H1 (cell line): ENCODE measurements around the gene SYN1. TPM values are rescaled to one million over a fixed set of nuclear protein-coding genes. Genes with fewer than 3 reads are reported as not detected.

Experiments used
- CTCF ChIA-PET: fragments of 300-600 bp; sonication (Branson Sonifier 250); formaldehyde crosslinking; loops from one replicate; lab custom pipeline; 2021; ENCODE audit not compliant: partially characterized antibody; lab: Charles Lee
- POLR2A ChIA-PET: fragments of 300-600 bp; sonication (Branson Sonifier 250); formaldehyde crosslinking; loops from one replicate; lab custom pipeline; 2021; ENCODE audit warnings: inconsistent platforms; ENCODE audit not compliant: partially characterized antibody; lab: Charles Lee
- DNase-seq, 2 experiments: peaks; one replicate each; pipeline versions ENCODE4 v3.0.0 to v3.0.0-alpha.2; 2010 to 2022; ENCODE audit warnings: low spot score in 2 of 2, low read depth in 1 of 2, mixed read lengths in 1 of 2
- FAIRE-seq: peaks from 2 replicates; lab custom pipeline; 2011; peaks lifted over from hg19 to GRCh38; lab: Jason Lieb, UNC
- H2AFZ ChIP-seq: 2 replicates; pipeline ENCODE4 v1.8.1; 2012; ENCODE audit warnings: low read length, inconsistent platforms
- H2AK5ac ChIP-seq: 2 replicates; pipeline ENCODE4 v1.6.1; 2013; ENCODE audit warnings: low read depth, low read length
- H2BK120ac ChIP-seq: replicated peaks from 2 replicates; pipeline ENCODE3; 2013; ENCODE audit warnings: low read depth, low read length, inconsistent platforms
- H2BK12ac ChIP-seq: 2 replicates; pipeline ENCODE4 v1.6.1; 2013; ENCODE audit warnings: low read depth, low read length
- H2BK15ac ChIP-seq: 2 replicates; pipeline ENCODE4 v1.6.1; 2013; ENCODE audit warnings: low read length
- H2BK20ac ChIP-seq: 2 replicates; pipeline ENCODE4 v1.6.1; 2013; ENCODE audit warnings: low read length
- H2BK5ac ChIP-seq: 2 replicates; pipeline ENCODE4 v1.6.1; 2013; ENCODE audit warnings: low read depth, low read length
- H3K14ac ChIP-seq: 2 replicates; pipeline ENCODE4 v1.6.1; 2013; ENCODE audit warnings: inconsistent platforms; ENCODE audit not compliant: insufficient read length
- H3K18ac ChIP-seq: 2 replicates; pipeline ENCODE4 v1.6.1; 2013; ENCODE audit warnings: low read length; ENCODE audit errors: extremely low read depth
- H3K23ac ChIP-seq: 2 replicates; pipeline ENCODE4 v1.6.1; 2013; ENCODE audit warnings: inconsistent platforms; ENCODE audit not compliant: insufficient read length
- H3K23me2 ChIP-seq: 2 replicates; pipeline ENCODE4 v1.6.1; 2013; ENCODE audit warnings: low read depth, low read length
- H3K27ac ChIP-seq: 2 replicates; pipeline ENCODE4 v1.6.1; 2011; ENCODE audit warnings: low read depth, low read length, inconsistent platforms
- H3K27me3 ChIP-seq, 4 experiments: replicated peaks in 1 of 4; 1 replicate in 1 of 4; 2 replicates in 3 of 4; pipeline versions ENCODE4 v1.6.1 to v1.8.1; 2011 to 2013; ENCODE audit warnings: low read length in 3 of 4, mild to moderate bottlenecking in 3 of 4, inconsistent platforms in 2 of 4, mixed read lengths in 2 of 4, moderate library complexity in 1 of 4; ENCODE audit not compliant: control insufficient read depth in 3 of 4, insufficient read depth in 3 of 4; ENCODE audit errors: extremely low read depth in 1 of 4
- H3K36me3 ChIP-seq, 4 experiments: 2 replicates each; pipeline versions ENCODE4 v1.6.1 to v1.8.1; 2011 to 2013; ENCODE audit warnings: mild to moderate bottlenecking in 4 of 4, low read length in 3 of 4, moderate library complexity in 2 of 4, control low read depth in 1 of 4, inconsistent platforms in 1 of 4; ENCODE audit not compliant: insufficient read depth in 4 of 4, control insufficient read depth in 2 of 4
- H3K4ac ChIP-seq: replicated peaks from 2 replicates; pipeline ENCODE3; 2013; ENCODE audit warnings: low read length, low read depth, mixed read lengths, inconsistent platforms; ENCODE audit not compliant: insufficient read length
- H3K4me1 ChIP-seq, 4 experiments: replicated peaks in 1 of 4; 1 replicate in 1 of 4; 2 replicates in 3 of 4; pipeline versions ENCODE4 v1.6.1 to v1.8.1; 2011 to 2013; ENCODE audit warnings: low read length in 3 of 4, inconsistent platforms in 2 of 4, mixed read lengths in 1 of 4; ENCODE audit not compliant: insufficient read depth in 4 of 4, control insufficient read depth in 3 of 4
- H3K4me2 ChIP-seq, 2 experiments: 2 replicates each; pipeline versions ENCODE4 v1.6.1 to v1.8.1; 2011 to 2013; ENCODE audit warnings: low read depth in 2 of 2, low read length in 2 of 2, control low read depth in 1 of 2, inconsistent platforms in 1 of 2, mild to moderate bottlenecking in 1 of 2; ENCODE audit not compliant: insufficient read depth in 1 of 2
- H3K4me3 ChIP-seq, 4 experiments: fragments of 200-600, 300-600 bp in 1 of 4; sonication (generic), shearing (Covaris generic), sonication (Bioruptor Twin) in 1 of 4; 2 replicates each; pipeline versions ENCODE4 v1.5.1 to v1.8.1; 2011 to 2016; ENCODE audit warnings: low read length in 4 of 4, low read depth in 3 of 4, control low read depth in 2 of 4, inconsistent platforms in 2 of 4, mild to moderate bottlenecking in 2 of 4, mixed read lengths in 1 of 4, moderate library complexity in 1 of 4; ENCODE audit not compliant: insufficient read depth in 2 of 4; ENCODE audit errors: extremely low read depth in 1 of 4
- H3K56ac ChIP-seq: replicated peaks from 2 replicates; pipeline ENCODE3; 2013; ENCODE audit warnings: low read depth, mild to moderate bottlenecking, mixed read lengths, low read length, inconsistent platforms; ENCODE audit not compliant: insufficient read length
- H3K79me1 ChIP-seq: 2 replicates; pipeline ENCODE4 v1.6.1; 2013; ENCODE audit warnings: low read depth, low read length, control low read depth
- H3K79me2 ChIP-seq, 2 experiments: 2 replicates each; pipeline versions ENCODE4 v1.6.1 to v1.8.1; 2012 to 2013; ENCODE audit warnings: low read length in 2 of 2, mild to moderate bottlenecking in 2 of 2, inconsistent platforms in 1 of 2; ENCODE audit not compliant: insufficient read depth in 2 of 2, control insufficient read depth in 1 of 2
- H3K9ac ChIP-seq, 4 experiments: replicated peaks in 1 of 4; 1 replicate in 1 of 4; 2 replicates in 3 of 4; pipeline versions ENCODE4 v1.6.1 to v1.8.1; 2011 to 2013; ENCODE audit warnings: low read depth in 3 of 4, low read length in 3 of 4, control low read depth in 2 of 4, mild to moderate bottlenecking in 2 of 4, moderate library complexity in 2 of 4, inconsistent platforms in 1 of 4; ENCODE audit errors: extremely low read depth in 1 of 4
- H3K9me3 ChIP-seq, 2 experiments: 2 replicates each; pipeline versions ENCODE4 v1.6.1 to v1.8.1; 2012 to 2013; ENCODE audit warnings: mild to moderate bottlenecking in 2 of 2, moderate library complexity in 2 of 2, control low read depth in 1 of 2, inconsistent platforms in 1 of 2, low read depth in 1 of 2, low read length in 1 of 2, mixed read lengths in 1 of 2; ENCODE audit not compliant: insufficient read depth in 2 of 2
- H4K20me1 ChIP-seq, 2 experiments: replicated peaks in 1 of 2; 2 replicates each; pipeline versions ENCODE3 to v1.8.1; 2011 to 2013; ENCODE audit warnings: inconsistent platforms in 2 of 2, low read length in 2 of 2, mild to moderate bottlenecking in 1 of 2; ENCODE audit not compliant: insufficient read depth in 2 of 2, control insufficient read depth in 1 of 2
- H4K5ac ChIP-seq: 2 replicates; pipeline ENCODE4 v1.6.1; 2013; ENCODE audit warnings: low read length, low read depth, mixed read lengths, inconsistent platforms; ENCODE audit not compliant: insufficient read length
- H4K8ac ChIP-seq: 2 replicates; pipeline ENCODE4 v1.8.0; 2013; ENCODE audit warnings: mild to moderate bottlenecking, moderate library complexity, low read length, inconsistent platforms; ENCODE audit not compliant: insufficient read depth; ENCODE audit errors: extremely low read depth
- H4K91ac ChIP-seq: replicated peaks from 2 replicates; pipeline ENCODE3; 2013; ENCODE audit warnings: low read length, mixed read lengths, inconsistent platforms; ENCODE audit not compliant: insufficient read length
- polyA plus RNA-seq, 7 experiments: library from polyadenylated mRNA; depleted of rRNA in 3 of 7; stranded (reverse) in 5 of 7; unstranded in 2 of 7; fragments of >200 nt in 5 of 7; fragments of 200-250 nt in 2 of 7; gene quantifications; 1 replicate in 5 of 7; 2 replicates in 1 of 7; 4 replicates in 1 of 7; pipeline versions ENCODE4 v1.2.1 to v1.2.3, GENCODE V29; 2011 to 2013; ENCODE audit warnings: missing spikeins in 2 of 7, mixed read lengths in 2 of 7
- total RNA-seq: library from RNA; stranded (reverse); fragmentation: NEBNext Ultra II Directional; extraction: Animal tissue kit (Norgen Biotek cat#: 25700); gene quantifications from 2 replicates; pipeline ENCODE4 v1.2.1, GENCODE V29; 2021
- TF ChIP-seq, protein P1 (sequence below): fragments of 300-600 bp; sonication (generic); IDR thresholded peaks from 2 replicates; pipeline ENCODE4 v1.7.1; 2012; ENCODE audit warnings: low read length, moderate library complexity, mild to moderate bottlenecking, inconsistent platforms; ENCODE audit not compliant: insufficient replicate concordance

Gene SYN1
- total and polyA plus RNA-seq, 2 of the 8 experiments (the other 6 are each of a cell fraction or from before 2014, with no cell fraction given) = 2.1 to 14.1 TPM

DNA sequence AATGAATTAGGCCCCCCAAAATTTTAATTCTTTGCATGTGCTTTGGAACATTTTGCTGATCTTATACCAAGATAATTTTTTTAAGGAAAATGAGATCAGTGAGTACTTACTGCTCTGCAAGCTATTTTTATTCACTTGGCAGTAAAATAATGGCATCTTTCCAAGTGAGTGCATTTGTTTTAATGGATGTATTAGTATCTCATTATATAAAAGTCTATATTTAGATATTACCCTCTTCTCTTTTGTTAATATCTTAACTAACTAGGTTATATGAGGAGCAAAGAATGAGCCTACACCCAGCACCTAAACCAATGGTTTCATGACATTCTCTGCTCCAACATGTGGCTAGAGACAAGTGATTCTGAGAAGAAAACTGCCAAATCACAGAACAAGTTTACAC is 79.8 kb downstream of the SYN1 start:
- Histone ChIP-seq H2AK5ac (no peak overlapping the region), H2BK15ac (no peak overlapping the region), H3K14ac (no peak overlapping the region), H3K23ac (no peak overlapping the region), H3K9ac (no peak overlapping the region), H4K5ac (no peak overlapping the region), H3K23me2 (no peaks in the 10 kb centered on the region), H3K27ac (no peak overlapping the region), H4K91ac (no peak overlapping the region), H3K4me1 (no peaks in the 10 kb centered on the region), H3K4ac (no peak overlapping the region), H3K27me3 (no peaks in the 10 kb centered on the region), H3K9me3 (no peaks in the 10 kb centered on the region), H4K8ac (no peak overlapping the region), H3K79me1 (no peaks in the 10 kb centered on the region), H2AFZ (no peak overlapping the region), H3K4me2 (no peak overlapping the region), H3K79me2 (no peaks in the 10 kb centered on the region), H2BK5ac (no peak overlapping the region), H2BK20ac (no peak overlapping the region), H3K56ac (no peak overlapping the region), H3K18ac (no peak overlapping the region), H2BK120ac (no peak overlapping the region), H4K20me1 (no peaks in the 10 kb centered on the region), H2BK12ac (no peak overlapping the region), H3K36me3 (no peaks in the 10 kb centered on the region), H3K4me3 (no peak overlapping the region)
- CTCF ChIA-PET = interaction anchor here (1.0 to 1.7 kb wide), 4 partner anchors 78 to 108 kb away, joined by 3 to 4 read pairs (median 4); no protein-coding TSS in a partner anchor
- no peak for DNase-seq
- FAIRE-seq = no peak
- POLR2A ChIA-PET = interaction anchor here (0.9 to 1.4 kb wide), 2 partner anchors 16 to 22 kb away, joined by 3 read pairs; no protein-coding TSS in a partner anchor
- TF ChIP-seq, protein P1, sequence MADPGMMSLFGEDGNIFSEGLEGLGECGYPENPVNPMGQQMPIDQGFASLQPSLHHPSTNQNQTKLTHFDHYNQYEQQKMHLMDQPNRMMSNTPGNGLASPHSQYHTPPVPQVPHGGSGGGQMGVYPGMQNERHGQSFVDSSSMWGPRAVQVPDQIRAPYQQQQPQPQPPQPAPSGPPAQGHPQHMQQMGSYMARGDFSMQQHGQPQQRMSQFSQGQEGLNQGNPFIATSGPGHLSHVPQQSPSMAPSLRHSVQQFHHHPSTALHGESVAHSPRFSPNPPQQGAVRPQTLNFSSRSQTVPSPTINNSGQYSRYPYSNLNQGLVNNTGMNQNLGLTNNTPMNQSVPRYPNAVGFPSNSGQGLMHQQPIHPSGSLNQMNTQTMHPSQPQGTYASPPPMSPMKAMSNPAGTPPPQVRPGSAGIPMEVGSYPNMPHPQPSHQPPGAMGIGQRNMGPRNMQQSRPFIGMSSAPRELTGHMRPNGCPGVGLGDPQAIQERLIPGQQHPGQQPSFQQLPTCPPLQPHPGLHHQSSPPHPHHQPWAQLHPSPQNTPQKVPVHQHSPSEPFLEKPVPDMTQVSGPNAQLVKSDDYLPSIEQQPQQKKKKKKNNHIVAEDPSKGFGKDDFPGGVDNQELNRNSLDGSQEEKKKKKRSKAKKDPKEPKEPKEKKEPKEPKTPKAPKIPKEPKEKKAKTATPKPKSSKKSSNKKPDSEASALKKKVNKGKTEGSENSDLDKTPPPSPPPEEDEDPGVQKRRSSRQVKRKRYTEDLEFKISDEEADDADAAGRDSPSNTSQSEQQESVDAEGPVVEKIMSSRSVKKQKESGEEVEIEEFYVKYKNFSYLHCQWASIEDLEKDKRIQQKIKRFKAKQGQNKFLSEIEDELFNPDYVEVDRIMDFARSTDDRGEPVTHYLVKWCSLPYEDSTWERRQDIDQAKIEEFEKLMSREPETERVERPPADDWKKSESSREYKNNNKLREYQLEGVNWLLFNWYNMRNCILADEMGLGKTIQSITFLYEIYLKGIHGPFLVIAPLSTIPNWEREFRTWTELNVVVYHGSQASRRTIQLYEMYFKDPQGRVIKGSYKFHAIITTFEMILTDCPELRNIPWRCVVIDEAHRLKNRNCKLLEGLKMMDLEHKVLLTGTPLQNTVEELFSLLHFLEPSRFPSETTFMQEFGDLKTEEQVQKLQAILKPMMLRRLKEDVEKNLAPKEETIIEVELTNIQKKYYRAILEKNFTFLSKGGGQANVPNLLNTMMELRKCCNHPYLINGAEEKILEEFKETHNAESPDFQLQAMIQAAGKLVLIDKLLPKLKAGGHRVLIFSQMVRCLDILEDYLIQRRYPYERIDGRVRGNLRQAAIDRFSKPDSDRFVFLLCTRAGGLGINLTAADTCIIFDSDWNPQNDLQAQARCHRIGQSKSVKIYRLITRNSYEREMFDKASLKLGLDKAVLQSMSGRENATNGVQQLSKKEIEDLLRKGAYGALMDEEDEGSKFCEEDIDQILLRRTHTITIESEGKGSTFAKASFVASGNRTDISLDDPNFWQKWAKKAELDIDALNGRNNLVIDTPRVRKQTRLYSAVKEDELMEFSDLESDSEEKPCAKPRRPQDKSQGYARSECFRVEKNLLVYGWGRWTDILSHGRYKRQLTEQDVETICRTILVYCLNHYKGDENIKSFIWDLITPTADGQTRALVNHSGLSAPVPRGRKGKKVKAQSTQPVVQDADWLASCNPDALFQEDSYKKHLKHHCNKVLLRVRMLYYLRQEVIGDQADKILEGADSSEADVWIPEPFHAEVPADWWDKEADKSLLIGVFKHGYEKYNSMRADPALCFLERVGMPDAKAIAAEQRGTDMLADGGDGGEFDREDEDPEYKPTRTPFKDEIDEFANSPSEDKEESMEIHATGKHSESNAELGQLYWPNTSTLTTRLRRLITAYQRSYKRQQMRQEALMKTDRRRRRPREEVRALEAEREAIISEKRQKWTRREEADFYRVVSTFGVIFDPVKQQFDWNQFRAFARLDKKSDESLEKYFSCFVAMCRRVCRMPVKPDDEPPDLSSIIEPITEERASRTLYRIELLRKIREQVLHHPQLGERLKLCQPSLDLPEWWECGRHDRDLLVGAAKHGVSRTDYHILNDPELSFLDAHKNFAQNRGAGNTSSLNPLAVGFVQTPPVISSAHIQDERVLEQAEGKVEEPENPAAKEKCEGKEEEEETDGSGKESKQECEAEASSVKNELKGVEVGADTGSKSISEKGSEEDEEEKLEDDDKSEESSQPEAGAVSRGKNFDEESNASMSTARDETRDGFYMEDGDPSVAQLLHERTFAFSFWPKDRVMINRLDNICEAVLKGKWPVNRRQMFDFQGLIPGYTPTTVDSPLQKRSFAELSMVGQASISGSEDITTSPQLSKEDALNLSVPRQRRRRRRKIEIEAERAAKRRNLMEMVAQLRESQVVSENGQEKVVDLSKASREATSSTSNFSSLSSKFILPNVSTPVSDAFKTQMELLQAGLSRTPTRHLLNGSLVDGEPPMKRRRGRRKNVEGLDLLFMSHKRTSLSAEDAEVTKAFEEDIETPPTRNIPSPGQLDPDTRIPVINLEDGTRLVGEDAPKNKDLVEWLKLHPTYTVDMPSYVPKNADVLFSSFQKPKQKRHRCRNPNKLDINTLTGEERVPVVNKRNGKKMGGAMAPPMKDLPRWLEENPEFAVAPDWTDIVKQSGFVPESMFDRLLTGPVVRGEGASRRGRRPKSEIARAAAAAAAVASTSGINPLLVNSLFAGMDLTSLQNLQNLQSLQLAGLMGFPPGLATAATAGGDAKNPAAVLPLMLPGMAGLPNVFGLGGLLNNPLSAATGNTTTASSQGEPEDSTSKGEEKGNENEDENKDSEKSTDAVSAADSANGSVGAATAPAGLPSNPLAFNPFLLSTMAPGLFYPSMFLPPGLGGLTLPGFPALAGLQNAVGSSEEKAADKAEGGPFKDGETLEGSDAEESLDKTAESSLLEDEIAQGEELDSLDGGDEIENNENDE = no peak
